ENCODE measurements around the gene C2orf80. TPM values are rescaled to one million over a fixed set of nuclear protein-coding genes. Genes with fewer than 3 reads are reported as not detected.
"Not testable (repeated sequence)": the region's sequence is repeated elsewhere in the genome, so short reads cannot be mapped to it uniquely, and the experiment has no call there.

Gene C2orf80
- not detected for total RNA-seq

DNA sequence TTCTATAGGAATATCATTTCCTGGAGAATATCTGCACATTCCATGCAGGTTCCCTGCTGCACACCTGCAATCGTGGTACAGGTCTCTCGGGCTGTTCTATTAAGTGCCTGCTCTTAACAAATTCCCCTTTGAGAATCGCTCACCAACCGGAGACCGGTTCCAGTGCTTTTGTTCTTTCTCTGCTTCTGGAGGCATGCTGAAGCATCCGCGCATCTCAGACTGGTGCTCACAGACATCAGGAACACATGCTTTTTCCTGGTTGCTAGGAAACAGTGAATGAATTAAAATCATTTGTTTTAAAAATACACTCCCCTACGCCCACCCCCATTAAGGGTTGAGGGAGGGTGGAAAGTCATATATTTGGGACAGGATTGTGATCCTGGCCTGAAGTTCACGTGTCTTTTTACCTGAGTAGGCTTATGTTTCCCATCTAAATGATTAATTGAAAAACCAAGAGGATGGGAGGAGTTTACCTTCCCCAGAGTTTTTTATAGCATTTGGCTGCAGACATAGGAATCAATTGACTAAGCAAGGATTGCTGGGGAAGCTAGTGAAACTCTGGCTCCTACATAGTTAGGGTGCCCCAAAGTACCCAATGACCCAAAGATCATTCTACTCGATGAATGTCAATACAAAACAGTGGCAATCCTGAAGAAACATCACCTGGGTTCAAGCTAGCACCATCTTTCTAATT, at the start of gene C2orf80:
C2orf80 (minus strand) TSS at position 221 of the 694 bp plus-strand sequence. CDS start 3,044 bp downstream, outside the sequence.
- DNase-seq, result no peak

DNA sequence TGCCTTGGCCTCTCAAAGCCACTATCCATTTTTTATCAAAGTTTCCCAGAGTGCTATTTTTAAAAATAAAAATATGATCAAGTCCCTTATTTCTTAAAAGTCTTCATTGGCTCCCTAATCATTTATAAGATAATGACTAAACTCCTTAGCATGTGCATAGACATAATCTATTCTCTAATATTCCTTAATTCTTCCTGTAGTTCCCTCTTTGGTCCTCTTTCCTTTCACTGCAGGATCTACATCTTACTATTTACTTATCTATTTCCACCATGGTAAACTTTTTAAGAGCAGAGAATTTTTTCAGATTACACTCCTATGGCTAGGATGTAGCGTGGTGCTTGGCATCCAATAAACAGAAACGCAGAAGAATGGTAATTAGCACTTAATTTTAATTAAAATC, 46.0 kb upstream of the C2orf80 start:
- DNase-seq, result no peak

DNA sequence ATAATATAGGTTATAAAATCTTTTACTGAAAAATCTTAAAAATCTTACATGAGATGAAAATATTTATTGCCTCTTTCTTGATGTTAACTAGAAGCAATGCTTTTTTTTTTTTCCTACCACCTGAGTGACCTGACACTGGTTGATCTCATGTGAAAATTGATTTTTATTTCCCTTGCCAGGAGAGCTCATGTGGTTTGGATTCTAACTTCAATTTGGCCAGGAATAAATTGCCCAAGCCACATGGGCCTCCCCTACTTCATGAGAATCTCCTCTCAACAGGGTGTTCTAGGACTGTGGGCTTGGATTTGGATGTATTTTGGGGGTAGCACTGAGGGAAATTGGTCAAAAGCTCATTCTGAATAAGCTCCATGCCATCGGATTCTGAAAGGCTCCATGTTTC, 45.0 kb upstream of the C2orf80 start:
- DNase-seq, result no peak

DNA sequence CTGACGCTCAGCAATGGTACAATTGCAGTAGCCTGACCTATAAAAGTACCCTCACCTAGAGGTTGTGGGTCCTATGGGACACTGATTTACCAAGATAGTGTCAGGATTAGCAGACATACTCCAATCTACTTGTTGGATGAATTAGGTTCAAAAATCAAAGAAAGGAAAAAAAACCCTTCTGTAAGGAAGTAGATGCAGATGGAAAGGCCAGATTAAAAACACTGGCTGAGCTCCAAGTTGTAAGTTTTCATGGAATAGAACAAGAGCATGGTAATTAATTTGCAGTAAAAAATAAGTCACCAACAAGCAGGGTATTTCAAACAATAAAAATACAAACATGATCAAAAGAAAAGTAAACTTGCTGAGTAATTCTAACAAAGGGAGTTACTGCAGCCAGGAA, 38.6 kb upstream of the C2orf80 start:
- DNase-seq, result no peak

DNA sequence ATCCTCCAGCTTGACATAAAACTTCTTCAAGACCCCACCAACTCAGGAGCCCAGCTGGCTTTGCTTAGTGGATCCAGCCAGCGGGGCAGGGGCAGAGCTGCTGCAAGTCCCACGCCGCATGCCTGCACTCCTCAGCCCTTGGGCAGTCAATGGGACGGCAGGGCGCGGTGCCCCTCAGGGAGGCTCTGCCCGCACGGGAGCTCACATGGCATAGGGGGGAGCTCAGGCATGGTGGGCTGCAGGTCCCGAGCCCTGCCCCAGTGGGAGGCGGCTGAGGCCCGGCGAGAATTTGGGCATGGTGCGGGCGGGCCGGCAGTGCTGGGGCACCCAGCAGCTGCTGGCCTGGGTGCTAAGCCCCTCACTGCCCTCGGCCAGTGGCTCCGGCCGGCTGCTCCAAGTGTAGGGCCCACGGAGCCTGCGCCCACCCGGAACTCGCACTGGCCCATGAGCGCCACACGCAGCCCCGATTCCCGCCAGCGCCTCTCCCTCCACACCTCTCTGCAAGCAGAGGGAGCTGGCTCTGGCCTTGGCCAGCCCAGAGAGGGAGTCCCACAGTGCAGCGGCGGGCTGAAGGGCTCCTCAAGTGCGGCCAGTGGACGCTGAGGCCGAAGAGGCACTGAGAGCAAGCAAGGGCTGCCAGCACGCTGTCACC, 37.9 kb upstream of the C2orf80 start:
- no peak for DNase-seq

DNA sequence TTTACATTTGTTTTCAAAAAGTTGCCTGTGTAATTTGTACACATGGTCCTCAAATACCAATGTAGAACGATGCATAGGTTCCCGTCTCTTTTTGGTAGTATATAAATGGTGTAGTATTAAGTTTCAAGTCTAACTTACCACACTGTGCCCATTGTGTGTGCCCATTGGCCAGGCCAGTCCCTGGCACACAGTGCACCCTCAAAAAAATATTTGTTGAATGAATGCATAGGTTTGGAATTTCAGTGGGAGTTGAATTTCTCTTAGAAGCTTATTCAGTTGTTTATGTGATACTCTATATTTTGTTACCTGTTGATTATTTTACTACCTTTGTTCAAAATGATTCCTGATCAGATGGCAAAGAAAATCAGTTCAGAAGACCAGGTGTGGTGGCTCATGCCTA, 35.0 kb upstream of the C2orf80 start:
- no peak for DNase-seq

DNA sequence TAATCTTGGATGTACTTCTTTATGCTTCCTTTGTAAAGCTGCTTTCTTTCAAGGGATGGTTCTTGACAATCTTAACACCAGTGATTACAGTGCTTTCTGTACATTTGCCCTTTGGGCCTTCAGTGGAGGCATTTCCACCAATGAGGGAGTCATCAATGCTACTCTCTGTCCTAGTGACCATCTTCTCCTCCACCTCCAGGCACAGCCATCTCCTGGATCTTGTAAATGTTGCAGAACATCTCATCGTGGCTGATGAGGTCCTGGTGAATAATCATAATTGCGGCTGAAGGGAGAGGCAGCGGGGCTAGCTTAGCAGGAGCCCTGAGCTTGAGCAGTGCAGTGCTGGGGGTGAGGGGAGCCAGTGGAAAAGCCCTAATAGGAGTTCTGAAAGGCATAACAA, 32.5 kb upstream of the C2orf80 start:
- DNase-seq, result no peak

DNA sequence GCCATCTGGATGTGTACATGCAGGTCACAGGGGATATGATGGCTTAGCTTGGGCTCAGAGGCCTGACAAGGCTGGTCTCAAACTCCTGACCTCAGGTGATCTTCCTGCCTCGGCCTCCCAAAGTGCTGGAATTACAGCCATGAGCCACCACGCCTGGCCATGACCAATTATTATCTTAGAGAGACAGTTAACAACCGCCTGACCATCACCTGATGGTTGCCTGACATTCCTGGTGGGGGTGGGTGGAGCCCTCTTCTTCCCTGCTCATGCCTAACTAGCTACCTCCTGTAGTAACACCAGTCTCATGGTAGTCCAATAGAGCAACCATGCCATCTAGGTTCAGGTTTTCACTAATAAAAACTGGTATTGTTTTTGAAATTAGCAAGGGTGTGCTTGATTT, 32.0 kb upstream of the C2orf80 start:
- DNase-seq, result not testable (repeated sequence)

DNA sequence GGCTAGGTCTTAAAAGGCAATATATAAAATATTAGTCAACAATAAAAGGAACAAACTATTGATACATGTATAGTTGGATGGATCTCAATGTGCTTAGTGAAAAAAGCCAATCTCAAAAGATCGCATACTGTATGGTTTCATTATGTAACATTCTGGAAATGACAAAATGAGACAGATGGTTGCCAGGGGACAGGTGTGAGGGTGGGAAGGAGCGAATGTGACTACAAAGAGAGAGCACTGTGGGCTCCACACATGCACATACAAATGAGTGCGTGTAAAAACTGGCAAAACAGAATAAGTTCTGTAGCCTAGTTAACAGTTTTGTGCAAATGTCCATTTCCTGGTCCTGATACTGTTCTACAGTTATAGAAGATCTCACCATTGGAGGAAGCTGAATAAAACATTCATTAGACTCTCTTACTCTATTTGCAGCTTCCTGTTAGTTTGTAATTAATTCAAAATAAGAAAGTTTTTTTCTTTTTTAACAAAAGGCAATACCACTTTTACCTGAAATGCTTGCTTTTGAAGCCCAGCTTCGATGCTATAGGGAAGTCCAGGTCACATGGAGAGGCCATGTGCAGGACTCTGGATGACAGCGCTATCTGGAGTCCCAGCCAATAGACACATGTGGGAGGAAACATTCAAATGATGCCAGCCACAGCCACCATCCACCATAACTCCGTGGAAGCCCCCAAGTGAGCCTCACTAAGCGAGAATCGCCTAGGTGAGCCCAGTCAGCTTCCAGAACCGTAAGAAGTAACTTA, 21.0 kb upstream of the C2orf80 start:
- DNase-seq, result no peak

DNA sequence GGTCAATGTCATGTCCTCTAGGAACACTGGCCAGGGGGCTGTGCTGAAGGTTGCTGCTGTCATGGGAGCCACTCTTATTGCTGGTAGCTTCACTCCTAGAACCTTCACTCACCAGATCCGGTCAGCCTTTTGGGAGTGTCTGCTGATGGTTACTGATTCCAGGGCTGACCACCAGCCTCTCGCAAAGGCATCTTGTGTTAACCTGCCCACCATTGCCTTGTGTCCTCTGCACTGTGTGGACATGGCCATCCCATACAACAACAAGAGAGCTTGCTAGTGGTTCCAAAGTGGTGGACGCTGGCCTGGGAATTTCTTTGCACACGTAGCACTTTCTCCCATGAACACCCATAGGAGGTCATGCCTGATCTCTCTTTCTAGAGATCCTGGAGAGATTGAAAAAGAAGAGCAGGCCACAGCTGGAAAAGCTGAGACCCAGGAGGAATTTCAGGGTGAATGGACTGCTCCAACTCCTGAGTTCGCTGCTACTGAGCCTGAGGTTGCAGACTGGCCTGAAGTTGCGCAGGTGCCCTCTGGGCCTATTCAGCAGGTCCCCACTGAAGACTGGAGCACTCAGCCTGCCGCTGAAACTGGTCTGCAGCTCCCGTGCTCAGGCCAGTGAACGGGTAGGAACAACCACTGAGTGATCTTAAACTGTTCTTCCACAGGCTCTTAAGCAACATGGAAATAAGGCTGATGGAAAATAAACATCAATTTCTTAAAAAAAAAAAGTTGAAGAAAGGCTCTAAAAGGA, 18.7 kb upstream of the C2orf80 start:
- DNase-seq, result no peak

DNA sequence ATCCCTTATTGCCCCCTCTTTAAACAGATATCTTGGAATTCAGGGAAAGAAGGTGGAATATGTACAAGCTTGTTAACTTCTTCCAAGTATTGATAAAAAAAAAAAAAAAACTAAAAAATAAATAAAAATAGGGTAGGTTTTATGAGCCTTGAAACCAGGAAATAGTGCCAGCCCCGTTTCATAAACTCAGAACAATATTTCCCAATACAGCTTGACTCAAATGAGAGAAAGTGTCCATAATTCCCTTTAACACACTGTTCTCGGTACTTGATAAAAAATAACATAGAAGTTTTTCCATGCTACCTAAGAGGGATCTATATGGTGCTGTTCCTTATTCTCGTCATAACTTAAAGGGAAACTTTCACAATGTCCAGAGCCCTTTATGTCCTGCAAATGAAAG, 17.9 kb upstream of the C2orf80 start:
- no peak for DNase-seq

DNA sequence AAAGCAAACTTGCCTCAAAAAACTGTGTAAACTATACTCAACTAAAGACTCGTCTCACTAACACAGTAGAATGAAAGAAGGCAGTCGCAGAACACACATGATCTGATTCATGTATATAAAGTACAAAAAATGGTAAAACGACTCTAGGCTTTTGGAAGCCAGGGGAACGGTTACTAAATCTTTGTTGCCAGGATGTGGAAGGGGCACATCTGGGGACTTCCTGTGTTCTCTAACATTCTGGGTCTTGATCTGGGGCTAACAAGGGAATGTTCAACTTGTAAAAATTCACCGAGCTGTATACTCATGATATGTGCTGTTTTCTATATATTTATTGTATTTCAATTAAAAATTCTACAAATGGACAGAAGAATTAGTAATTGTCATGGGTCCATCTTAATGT, 14.3 kb upstream of the C2orf80 start:
- no peak for DNase-seq

DNA sequence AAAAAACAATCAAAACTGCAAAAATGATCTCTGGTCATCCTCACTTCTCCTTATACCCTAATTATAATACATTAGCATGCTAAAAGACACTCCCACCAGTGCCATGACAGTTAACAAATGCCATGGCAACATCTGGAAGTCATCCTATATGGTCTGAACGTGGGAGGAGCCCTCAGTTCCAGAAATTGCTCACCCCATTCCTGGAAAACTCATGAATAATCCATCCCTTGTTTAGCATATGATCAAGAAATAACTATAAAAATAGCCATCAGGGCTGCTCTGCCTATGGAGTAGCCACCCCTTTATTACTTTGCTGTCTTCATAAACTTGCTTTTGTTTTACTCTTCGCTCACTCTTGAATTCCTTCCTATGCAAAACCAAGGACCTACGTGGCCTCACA, 5.7 kb upstream of the C2orf80 start:
- DNase-seq, result no peak

DNA sequence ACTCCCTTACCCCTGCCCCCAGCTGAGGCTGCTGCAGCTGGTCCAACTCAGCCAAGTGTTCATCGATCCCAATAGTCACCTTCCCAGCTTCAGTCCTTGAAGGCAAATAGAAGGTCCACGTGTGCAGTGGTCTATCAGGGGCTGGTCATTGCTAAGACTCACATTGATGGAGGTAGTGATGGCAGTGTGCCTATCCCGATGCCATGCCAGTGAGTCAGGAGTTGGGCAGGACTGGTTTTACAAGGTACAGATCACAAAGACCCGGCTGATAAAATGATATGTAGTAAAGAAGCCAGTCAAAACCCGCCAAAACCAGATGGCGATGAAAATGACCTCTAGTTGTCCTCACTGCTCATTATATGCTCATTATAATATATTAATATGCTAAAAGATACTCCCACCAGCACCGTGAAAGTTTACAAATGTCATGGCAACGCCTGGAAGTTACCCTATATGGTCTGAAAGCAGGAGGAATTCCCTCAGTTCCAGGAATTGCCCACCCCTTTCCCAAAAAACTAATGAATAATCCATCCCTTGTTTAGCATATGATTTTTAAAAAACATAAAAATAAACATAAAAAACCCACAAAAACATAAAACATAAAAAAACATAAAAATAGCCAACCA, 2.9 kb upstream of the C2orf80 start:
- DNase-seq, result no peak

DNA sequence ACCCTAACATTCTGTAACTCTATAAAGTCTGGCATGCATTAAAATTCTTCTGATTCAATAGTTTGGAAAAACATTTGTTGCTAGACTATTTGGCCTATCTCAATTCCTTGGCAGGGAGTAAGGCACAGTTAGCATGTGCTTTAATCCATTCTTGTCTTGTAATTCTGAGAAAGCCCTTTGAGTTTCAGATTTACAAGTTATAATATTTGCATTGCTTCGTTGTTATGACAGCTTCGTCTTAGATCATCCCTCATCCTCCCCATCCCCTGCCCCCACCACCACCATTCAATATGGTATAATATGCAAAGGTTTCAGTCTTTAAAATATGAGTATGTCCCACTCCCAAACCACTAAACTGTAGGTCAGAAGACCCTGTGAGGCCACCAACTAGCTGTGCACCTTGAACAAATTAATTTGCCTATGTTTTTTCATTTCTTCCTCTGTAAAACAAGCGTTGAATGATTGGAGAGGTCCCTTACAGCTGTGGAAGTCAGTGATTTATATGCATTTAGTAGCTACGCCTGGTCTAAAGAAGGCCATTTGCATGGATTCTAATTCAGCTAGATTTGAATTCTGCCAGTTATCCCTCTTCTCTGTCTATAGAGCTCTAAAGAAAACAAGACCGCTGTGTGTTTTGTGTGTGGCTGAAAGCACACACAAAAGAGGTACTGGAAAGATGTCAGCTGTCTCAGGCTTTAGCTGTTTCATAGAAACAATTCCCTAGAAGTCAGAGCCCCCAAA, 591 bp downstream of the C2orf80 start:
- DNase-seq, result no peak

DNA sequence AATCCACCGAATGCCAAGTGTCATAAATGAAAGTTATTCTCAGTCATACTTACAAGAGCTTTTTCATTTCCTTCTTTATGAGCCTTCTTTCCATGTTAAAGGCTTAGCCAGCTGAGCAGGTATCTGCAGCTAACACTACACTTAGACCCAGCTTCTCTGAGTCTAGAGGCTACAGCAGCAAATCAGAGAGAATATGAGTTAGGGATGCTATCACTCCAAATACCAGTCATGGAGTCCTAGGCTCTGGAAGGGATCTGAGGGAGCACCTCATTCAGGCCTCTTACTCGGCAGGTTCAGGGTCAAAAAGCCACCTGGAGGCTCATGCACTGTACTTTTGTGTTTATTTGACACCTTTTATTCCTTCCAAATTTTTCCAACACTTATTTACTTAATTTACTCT, 2.9 kb downstream of the C2orf80 start:
- DNase-seq, result no peak

DNA sequence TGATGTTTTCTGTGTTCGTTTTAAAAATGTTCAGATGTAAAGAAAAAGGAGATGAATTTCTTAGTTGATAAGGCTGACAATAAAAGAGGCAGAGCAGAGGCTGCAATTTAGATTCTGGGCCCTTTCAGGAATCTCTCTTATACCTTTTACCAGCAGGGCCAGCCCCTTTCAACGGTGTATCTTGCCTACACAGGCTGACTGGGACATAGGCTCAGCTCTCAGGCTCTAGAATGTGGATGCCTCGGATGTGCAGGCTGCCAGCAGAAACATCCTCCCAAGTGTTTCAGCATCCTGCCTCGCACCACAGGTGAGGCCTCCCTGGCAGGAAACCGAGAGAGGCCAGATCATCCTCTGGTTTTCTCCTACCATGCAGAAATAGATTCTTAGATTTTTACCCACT, 3.4 kb downstream of the C2orf80 start:
- DNase-seq, result no peak

DNA sequence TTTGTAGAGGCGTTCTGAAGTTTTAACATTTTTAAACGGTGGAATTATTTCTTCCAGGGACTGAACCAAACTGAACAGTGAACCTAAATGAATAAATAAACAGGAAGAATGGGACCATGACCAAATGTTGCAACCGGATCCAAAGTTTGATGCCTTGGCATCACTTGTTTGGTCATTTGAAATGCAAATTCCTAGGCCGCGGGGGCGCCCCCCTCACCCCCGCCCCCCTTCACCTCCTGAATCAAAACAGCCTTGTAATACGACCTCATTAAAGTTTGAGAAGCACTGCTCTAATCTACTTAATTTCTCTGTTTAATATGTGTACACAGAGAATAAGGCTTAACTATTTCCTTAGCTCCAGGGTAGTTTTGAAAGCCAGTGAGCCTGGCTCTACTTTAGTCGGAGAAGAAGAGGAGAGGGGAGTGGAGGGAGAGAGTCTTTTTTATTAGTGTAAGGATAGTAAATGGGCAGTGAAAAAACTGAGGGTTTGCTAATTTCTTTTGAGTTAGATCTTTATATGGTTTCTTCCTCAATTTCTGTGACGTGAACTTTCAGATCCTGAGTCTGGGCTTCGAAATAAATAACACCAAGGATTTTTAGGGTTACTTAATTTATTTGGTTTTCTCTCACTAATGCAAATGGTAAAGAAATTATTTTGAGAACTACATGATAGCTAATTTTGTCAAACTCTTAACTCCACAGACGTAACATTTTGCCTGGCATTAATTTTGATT, 5.7 kb downstream of the C2orf80 start:
- no peak for DNase-seq

DNA sequence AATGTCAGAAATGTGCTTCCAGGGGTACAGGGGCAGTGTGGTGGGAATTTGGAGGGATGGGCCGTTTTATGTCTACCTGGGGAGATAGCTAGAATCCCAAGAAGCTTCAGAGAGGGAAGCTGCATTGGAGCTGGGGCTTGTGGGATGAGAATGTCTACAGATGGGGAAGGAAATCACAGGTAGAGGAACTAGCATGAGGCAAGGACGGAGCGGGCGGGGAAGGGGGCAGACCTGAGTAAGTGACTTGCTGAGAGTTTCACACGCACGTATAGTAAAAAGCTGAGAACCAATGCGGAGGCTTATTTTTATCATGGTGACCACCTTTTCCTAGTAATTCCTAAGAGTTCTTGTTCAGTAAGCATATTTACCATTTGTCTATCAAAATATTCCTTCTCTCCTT, 6.3 kb downstream of the C2orf80 start:
- DNase-seq, result no peak

DNA sequence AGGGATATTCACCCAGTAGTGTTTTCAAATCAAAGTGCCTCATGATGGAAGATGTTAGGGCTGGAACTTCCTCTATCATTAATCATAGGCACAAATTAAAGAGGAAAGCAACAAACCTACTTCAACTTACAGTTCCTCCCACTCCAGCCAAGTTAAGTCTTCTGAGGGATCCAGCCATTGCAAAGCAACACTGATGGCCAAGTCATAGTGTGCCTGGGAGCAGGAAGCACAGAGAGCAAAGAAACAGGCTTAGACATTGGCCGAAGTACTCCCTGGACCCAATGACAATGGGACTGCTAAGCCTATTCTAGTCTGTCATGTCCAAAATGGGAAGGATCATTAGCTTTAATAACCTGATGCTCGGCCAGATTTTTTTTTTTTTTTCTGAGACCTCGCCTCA, 7.0 kb downstream of the C2orf80 start:
- no peak for DNase-seq
